PFSK-1 (cell line): ENCODE data around the gene FAM83D.

Source experiments
- POLR2AphosphoS5 ChIP-seq: IDR thresholded peaks from 2 replicates; pipeline ENCODE4 v1.6.1; 2012; ENCODE audit warnings: low read depth, mild to moderate bottlenecking, control low read depth, low read length, moderate library complexity
- REST ChIP-seq, 2 experiments: IDR thresholded peaks; 2 replicates each; pipeline versions ENCODE4 v1.6.1 to v1.8.0; 2011 to 2012; ENCODE audit warnings: low read depth in 2 of 2, low read length in 2 of 2, control low read depth in 1 of 2, inconsistent platforms in 1 of 2, mild to moderate bottlenecking in 1 of 2, moderate library complexity in 1 of 2; ENCODE audit not compliant: insufficient read depth in 1 of 2
- SIN3A ChIP-seq: IDR thresholded peaks from 2 replicates; pipeline ENCODE4 v1.6.1; 2012; ENCODE audit warnings: mild to moderate bottlenecking, low read length, moderate library complexity, borderline replicate concordance; ENCODE audit not compliant: insufficient read depth
- TAF1 ChIP-seq: IDR thresholded peaks from 2 replicates; pipeline ENCODE4 v1.6.1; 2012; ENCODE audit warnings: low read length, control low read depth, borderline replicate concordance; ENCODE audit not compliant: insufficient read depth

GRCh38 chr20:38950254-38950653 is 24.0 kb downstream of the FAM83D start:
- no peak for TF ChIP-seq REST (IDR thresholded peaks at IDR 0.05; ENCODE audit: insufficient read depth in 1 of 2, low read depth in 2 of 2, low read length in 2 of 2)
- no peak for TF ChIP-seq POLR2AphosphoS5
- TF ChIP-seq SIN3A = no peak
- TF ChIP-seq TAF1 = no peak
